Measurements from ENCODE around the gene MRPL12. TPM values are rescaled to one million over a fixed set of nuclear protein-coding genes. Genes with fewer than 3 reads are reported as not detected.

Gene MRPL12
- total and polyA plus RNA-seq, 2 of the 13 experiments (the other 11 are each of a cell fraction or from before 2014, with no cell fraction given) = 39.1 to 94.1 TPM

DNA sequence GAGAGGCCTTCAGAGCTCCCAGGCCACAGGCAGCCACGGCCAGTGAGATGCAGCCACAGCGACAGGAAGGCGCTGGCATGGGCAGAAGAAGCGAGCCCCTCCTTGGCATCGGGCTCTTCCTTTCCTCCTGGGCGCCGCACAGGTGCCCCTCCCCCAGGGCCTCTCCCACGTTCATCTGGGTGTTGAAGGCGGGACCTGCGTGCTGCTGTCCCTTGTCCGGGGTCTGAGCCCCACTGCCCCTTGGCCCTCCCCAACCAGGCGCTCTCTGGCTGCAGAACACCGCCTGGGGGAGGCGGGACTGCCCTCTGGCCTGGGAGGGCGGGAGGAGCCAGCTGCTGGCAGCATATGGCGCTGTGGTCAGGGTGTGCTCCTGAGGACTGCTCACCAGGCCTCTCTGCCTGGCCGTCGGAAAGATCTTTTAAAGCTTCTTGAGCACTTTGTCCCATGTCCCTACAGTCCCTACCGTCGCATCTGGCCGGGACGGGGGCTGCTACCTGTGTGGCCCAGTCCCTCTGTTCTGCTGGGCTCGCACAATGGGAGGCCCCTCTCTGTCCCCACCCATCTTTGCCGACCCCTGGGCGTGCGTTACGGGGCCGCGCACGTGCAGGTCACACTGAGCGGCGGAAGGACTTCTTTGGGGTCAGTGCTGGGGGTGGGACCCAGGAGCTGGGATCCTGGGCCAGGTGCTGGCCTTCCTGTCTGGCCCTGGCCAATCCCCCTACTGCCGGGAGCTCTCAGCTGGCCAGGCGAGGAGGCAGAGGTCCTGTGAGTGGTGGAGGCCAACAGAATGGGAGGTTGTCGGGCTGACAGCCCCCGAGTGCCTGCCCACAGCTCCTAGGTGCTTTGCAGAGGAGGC lies 10.6 kb downstream of the MRPL12 start (continued):
- TF ChIP-seq, protein P1, sequence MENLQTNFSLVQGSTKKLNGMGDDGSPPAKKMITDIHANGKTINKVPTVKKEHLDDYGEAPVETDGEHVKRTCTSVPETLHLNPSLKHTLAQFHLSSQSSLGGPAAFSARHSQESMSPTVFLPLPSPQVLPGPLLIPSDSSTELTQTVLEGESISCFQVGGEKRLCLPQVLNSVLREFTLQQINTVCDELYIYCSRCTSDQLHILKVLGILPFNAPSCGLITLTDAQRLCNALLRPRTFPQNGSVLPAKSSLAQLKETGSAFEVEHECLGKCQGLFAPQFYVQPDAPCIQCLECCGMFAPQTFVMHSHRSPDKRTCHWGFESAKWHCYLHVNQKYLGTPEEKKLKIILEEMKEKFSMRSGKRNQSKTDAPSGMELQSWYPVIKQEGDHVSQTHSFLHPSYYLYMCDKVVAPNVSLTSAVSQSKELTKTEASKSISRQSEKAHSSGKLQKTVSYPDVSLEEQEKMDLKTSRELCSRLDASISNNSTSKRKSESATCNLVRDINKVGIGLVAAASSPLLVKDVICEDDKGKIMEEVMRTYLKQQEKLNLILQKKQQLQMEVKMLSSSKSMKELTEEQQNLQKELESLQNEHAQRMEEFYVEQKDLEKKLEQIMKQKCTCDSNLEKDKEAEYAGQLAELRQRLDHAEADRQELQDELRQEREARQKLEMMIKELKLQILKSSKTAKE (CRISPR knock-in tag; IDR thresholded peaks at IDR 0.05; ENCODE audit: borderline replicate concordance) = peak; percentile 85
- TF ChIP-seq MTA1 (CRISPR knock-in tag; IDR thresholded peaks at IDR 0.05; ENCODE audit: borderline replicate concordance) = peak; percentile 71; the same call in 1 of the 2 replicates
- peak; percentile 26; the same call in 1 of the 2 replicates for TF ChIP-seq STAT5B (CRISPR knock-in tag; IDR thresholded peaks at IDR 0.05)
- TF ChIP-seq MXD1 (CRISPR knock-in tag; IDR thresholded peaks at IDR 0.05) = peak; percentile 78
- TF ChIP-seq ZNF17 (CRISPR knock-in tag; IDR thresholded peaks at IDR 0.05) = no peak
- no peak for TF ChIP-seq SIX1 (CRISPR knock-in tag; IDR thresholded peaks at IDR 0.05; ENCODE audit: borderline replicate concordance)
- peak; percentile 94; the same call in 1 of the 2 replicates for TF ChIP-seq REL (CRISPR knock-in tag; conservative IDR thresholded peaks at IDR 0.05)
- TF ChIP-seq ZNF619 (CRISPR knock-in tag; IDR thresholded peaks at IDR 0.05) = peak; percentile 91
- peak; percentile 99 for TF ChIP-seq NR2C2 (CRISPR knock-in tag; IDR thresholded peaks at IDR 0.05; ENCODE audit: borderline replicate concordance)
- peak; percentile 73 for TF ChIP-seq SRY (CRISPR knock-in tag; IDR thresholded peaks at IDR 0.05)
- peak; percentile 95 for TF ChIP-seq ZBTB7B (CRISPR knock-in tag; IDR thresholded peaks at IDR 0.05)
- no peak for TF ChIP-seq ZBTB39 (CRISPR knock-in tag; IDR thresholded peaks at IDR 0.05)
- TF ChIP-seq ZNF605 (CRISPR knock-in tag; IDR thresholded peaks at IDR 0.05) = 0 out of 2 replicates have a peak, but pooled peaks have one; percentile 56
- TF ChIP-seq ZFAT (CRISPR knock-in tag; conservative IDR thresholded peaks at IDR 0.05) = no peak
- peak; percentile 67; the same call in 1 of the 2 replicates for TF ChIP-seq ZNF260 (CRISPR knock-in tag; IDR thresholded peaks at IDR 0.05; ENCODE audit: borderline replicate concordance, low read depth)
- TF ChIP-seq, protein P2, sequence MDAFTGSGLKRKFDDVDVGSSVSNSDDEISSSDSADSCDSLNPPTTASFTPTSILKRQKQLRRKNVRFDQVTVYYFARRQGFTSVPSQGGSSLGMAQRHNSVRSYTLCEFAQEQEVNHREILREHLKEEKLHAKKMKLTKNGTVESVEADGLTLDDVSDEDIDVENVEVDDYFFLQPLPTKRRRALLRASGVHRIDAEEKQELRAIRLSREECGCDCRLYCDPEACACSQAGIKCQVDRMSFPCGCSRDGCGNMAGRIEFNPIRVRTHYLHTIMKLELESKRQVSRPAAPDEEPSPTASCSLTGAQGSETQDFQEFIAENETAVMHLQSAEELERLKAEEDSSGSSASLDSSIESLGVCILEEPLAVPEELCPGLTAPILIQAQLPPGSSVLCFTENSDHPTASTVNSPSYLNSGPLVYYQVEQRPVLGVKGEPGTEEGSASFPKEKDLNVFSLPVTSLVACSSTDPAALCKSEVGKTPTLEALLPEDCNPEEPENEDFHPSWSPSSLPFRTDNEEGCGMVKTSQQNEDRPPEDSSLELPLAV (CRISPR knock-in tag; conservative IDR thresholded peaks at IDR 0.05; ENCODE audit: low read depth) = 0 out of 2 replicates have a peak, but pooled peaks have one; percentile 43
- TF ChIP-seq ZFY (CRISPR knock-in tag; IDR thresholded peaks at IDR 0.05) = peak; percentile 90
- TF ChIP-seq, protein P3, sequence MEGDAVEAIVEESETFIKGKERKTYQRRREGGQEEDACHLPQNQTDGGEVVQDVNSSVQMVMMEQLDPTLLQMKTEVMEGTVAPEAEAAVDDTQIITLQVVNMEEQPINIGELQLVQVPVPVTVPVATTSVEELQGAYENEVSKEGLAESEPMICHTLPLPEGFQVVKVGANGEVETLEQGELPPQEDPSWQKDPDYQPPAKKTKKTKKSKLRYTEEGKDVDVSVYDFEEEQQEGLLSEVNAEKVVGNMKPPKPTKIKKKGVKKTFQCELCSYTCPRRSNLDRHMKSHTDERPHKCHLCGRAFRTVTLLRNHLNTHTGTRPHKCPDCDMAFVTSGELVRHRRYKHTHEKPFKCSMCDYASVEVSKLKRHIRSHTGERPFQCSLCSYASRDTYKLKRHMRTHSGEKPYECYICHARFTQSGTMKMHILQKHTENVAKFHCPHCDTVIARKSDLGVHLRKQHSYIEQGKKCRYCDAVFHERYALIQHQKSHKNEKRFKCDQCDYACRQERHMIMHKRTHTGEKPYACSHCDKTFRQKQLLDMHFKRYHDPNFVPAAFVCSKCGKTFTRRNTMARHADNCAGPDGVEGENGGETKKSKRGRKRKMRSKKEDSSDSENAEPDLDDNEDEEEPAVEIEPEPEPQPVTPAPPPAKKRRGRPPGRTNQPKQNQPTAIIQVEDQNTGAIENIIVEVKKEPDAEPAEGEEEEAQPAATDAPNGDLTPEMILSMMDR (CRISPR knock-in tag; IDR thresholded peaks at IDR 0.05) = peak; percentile 53
- TF ChIP-seq ZNF547 (CRISPR knock-in tag; IDR thresholded peaks at IDR 0.05) = 0 out of 2 replicates have a peak, but pooled peaks have one; percentile 14

Data from HepG2 (cell line).